ENCODE measurements around the gene SPAG9. TPM values are rescaled to one million over a fixed set of nuclear protein-coding genes. Genes with fewer than 3 reads are reported as not detected.

SPAG9 gene
- total RNA-seq, 1 experiment from 2014 or later, result 55.3 TPM

GRCh38 chr17:51045621-51046020, 75.0 kb downstream of the SPAG9 start:
- DNase-seq (ENCODE audit: low read depth), result no peak

GRCh38 chr17:51044976-51045375, 75.7 kb downstream of the SPAG9 start:
- no peak for DNase-seq (ENCODE audit: low read depth)

- DNase-seq (ENCODE audit: low read depth), result no peak
Observed at GRCh38 chr17:51036084-51036483, 84.6 kb downstream of the SPAG9 start.

GRCh38 chr17:51035431-51035830, 85.2 kb downstream of the SPAG9 start:
- peak; percentile 41 for DNase-seq (ENCODE audit: low read depth)

GRCh38 chr17:51034800-51035199, 85.9 kb downstream of the SPAG9 start:
- DNase-seq (ENCODE audit: low read depth), result no peak

- no peak for DNase-seq (ENCODE audit: low read depth)
Observed at GRCh38 chr17:51032850-51033249, 87.8 kb downstream of the SPAG9 start.

- DNase-seq (ENCODE audit: low read depth), result peak; percentile 47
Observed at GRCh38 chr17:51029568-51030463, 90.9 kb downstream of the SPAG9 start.

- DNase-seq (ENCODE audit: low read depth), result no peak
Observed at GRCh38 chr17:51029142-51029541, 91.5 kb downstream of the SPAG9 start.

- DNase-seq (ENCODE audit: low read depth), result no peak
Observed at GRCh38 chr17:51028176-51028863, 92.3 kb downstream of the SPAG9 start.

GRCh38 chr17:51018541-51018940, 102.1 kb downstream of the SPAG9 start:
- no peak for DNase-seq (ENCODE audit: low read depth)

GRCh38 chr17:51017270-51017669, 103.4 kb downstream of the SPAG9 start:
- no peak for DNase-seq (ENCODE audit: low read depth)

GRCh38 chr17:51016099-51016498, 104.6 kb downstream of the SPAG9 start:
- no peak for DNase-seq (ENCODE audit: low read depth)

GRCh38 chr17:51015145-51015558, 105.5 kb downstream of the SPAG9 start:
- DNase-seq (ENCODE audit: low read depth), result peak; percentile 1

- no peak for DNase-seq (ENCODE audit: low read depth)
Observed at GRCh38 chr17:51014129-51014528, 106.5 kb downstream of the SPAG9 start.

GRCh38 chr17:51013322-51013721, 107.3 kb downstream of the SPAG9 start:
- no peak for DNase-seq (ENCODE audit: low read depth)

GRCh38 chr17:51012538-51012937, 108.1 kb downstream of the SPAG9 start:
- DNase-seq (ENCODE audit: low read depth), result no peak

GRCh38 chr17:51010173-51010675, 110.4 kb downstream of the SPAG9 start:
- DNase-seq (ENCODE audit: low read depth), result no peak

- DNase-seq (ENCODE audit: low read depth), result peak; percentile 24
Observed at GRCh38 chr17:51006601-51007000, 114.1 kb downstream of the SPAG9 start.

- DNase-seq (ENCODE audit: low read depth), result no peak
Observed at GRCh38 chr17:51005768-51006167, 114.9 kb downstream of the SPAG9 start.

- DNase-seq (ENCODE audit: low read depth), result no peak
Observed at GRCh38 chr17:51004249-51004648, 116.4 kb downstream of the SPAG9 start.

- DNase-seq (ENCODE audit: low read depth), result peak; percentile 60
Observed at GRCh38 chr17:51000835-51001638, 119.6 kb downstream of the SPAG9 start.

GRCh38 chr17:50995668-50996067, 125.0 kb downstream of the SPAG9 start:
- DNase-seq (ENCODE audit: low read depth), result no peak

Measured in RPMI7951 (cell line).